ENCODE measurements around the gene ATP8A1.

GRCh38 chr4:42483426-42484379 lies 173.2 kb downstream of the ATP8A1 start:
- TF ChIP-seq POLR2A (IDR thresholded peaks at IDR 0.05) (no peak), CTCF (IDR thresholded peaks at IDR 0.05) (no peak)

Data from adrenal gland (tissue), 5 donors.